HEK293 (cell line): ENCODE measurements around the gene EFEMP1.

Experiments used
- HOXA7 ChIP-seq: sonication (generic); formaldehyde crosslinking; IDR thresholded peaks from 2 replicates; pipeline ENCODE4 v1.8.1; 2022; ENCODE audit warnings: missing genetic modification reagents, borderline replicate concordance
- KLF16 ChIP-seq: fragments of 450-650 bp; formaldehyde crosslinking; IDR thresholded peaks from 2 replicates; pipeline ENCODE4 v1.5.1; 2017; ENCODE audit warnings: missing biosample characterization, missing genetic modification characterization
- KLF9 ChIP-seq: fragments of 450-650 bp; formaldehyde crosslinking; IDR thresholded peaks from 2 replicates; pipeline ENCODE4 v1.5.1; 2016; ENCODE audit warnings: missing biosample characterization, missing genetic modification characterization, low read depth
- MZF1 ChIP-seq: fragments of 450-650 bp; formaldehyde crosslinking; IDR thresholded peaks from 2 replicates; pipeline ENCODE4 v1.5.1; 2017; ENCODE audit warnings: missing biosample characterization, missing genetic modification characterization, borderline replicate concordance
- ZNF121 ChIP-seq: fragments of 450-650 bp; formaldehyde crosslinking; IDR thresholded peaks from 2 replicates; pipeline ENCODE4 v1.5.1; 2016; ENCODE audit warnings: missing biosample characterization, missing genetic modification characterization
- ZNF239 ChIP-seq: fragments of 450-650 bp; formaldehyde crosslinking; IDR thresholded peaks from 2 replicates; pipeline ENCODE4 v1.5.1; 2016; ENCODE audit warnings: missing biosample characterization, missing genetic modification characterization
- ZNF473 ChIP-seq: fragments of 450-650 bp; formaldehyde crosslinking; IDR thresholded peaks from 2 replicates; pipeline ENCODE4 v1.5.1; 2017; ENCODE audit warnings: missing biosample characterization, missing genetic modification characterization
- ZNF555 ChIP-seq: fragments of 450-650 bp; formaldehyde crosslinking; conservative IDR thresholded peaks from 2 replicates; pipeline ENCODE4 v1.5.1; 2017; ENCODE audit warnings: missing biosample characterization, mild to moderate bottlenecking, missing genetic modification characterization, inconsistent platforms
- ZNF670 ChIP-seq: fragments of 450-650 bp; formaldehyde crosslinking; IDR thresholded peaks from 2 replicates; pipeline ENCODE4 v1.5.1; 2016; ENCODE audit warnings: missing biosample characterization, missing genetic modification characterization, low read depth
- ZNF792 ChIP-seq: fragments of 450-650 bp; formaldehyde crosslinking; IDR thresholded peaks from 2 replicates; pipeline ENCODE4 v1.5.1; 2016; ENCODE audit warnings: missing biosample characterization, missing genetic modification characterization
- TF ChIP-seq, protein P1 (sequence below): fragments of 450-650 bp; formaldehyde crosslinking; IDR thresholded peaks from 2 replicates; pipeline ENCODE4 v1.5.1; 2016; ENCODE audit warnings: missing biosample characterization, missing genetic modification characterization
- TF ChIP-seq, protein P2 (sequence below): fragments of 450-650 bp; formaldehyde crosslinking; IDR thresholded peaks from 2 replicates; pipeline ENCODE4 v1.5.1; 2016; ENCODE audit warnings: missing biosample characterization, missing genetic modification characterization
- TF ChIP-seq, protein P3 (sequence below): fragments of 450-650 bp; formaldehyde crosslinking; IDR thresholded peaks from 2 replicates; pipeline ENCODE4 v1.5.1; 2016; ENCODE audit warnings: missing biosample characterization, missing genetic modification characterization

- TF ChIP-seq ZNF473 (no peak), KLF16 (tag by site-specific recombination) (no peak), KLF9 (tag by site-specific recombination) (no peak), ZNF121 (tag by site-specific recombination) (no peak), HOXA7 (no peak), ZNF555 (tag by site-specific recombination) (no peak), ZNF792 (tag by site-specific recombination) (no peak), MZF1 (tag by site-specific recombination) (no peak), ZNF670 (no peak), ZNF239 (tag by site-specific recombination) (no peak)
- TF ChIP-seq, protein P1, sequence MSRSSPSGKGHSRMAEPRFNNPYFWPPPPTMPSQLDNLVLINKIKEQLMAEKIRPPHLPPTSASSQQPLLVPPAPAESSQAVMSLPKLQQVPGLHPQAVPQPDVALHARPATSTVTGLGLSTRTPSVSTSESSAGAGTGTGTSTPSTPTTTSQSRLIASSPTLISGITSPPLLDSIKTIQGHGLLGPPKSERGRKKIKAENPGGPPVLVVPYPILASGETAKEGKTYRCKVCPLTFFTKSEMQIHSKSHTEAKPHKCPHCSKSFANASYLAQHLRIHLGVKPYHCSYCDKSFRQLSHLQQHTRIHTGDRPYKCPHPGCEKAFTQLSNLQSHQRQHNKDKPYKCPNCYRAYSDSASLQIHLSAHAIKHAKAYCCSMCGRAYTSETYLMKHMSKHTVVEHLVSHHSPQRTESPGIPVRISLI (tag by site-specific recombination) = no peak
- TF ChIP-seq, protein P2, sequence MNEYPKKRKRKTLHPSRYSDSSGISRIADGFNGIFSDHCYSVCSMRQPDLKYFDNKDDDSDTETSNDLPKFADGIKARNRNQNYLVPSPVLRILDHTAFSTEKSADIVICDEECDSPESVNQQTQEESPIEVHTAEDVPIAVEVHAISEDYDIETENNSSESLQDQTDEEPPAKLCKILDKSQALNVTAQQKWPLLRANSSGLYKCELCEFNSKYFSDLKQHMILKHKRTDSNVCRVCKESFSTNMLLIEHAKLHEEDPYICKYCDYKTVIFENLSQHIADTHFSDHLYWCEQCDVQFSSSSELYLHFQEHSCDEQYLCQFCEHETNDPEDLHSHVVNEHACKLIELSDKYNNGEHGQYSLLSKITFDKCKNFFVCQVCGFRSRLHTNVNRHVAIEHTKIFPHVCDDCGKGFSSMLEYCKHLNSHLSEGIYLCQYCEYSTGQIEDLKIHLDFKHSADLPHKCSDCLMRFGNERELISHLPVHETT (tag by site-specific recombination) = no peak
- TF ChIP-seq, protein P3, sequence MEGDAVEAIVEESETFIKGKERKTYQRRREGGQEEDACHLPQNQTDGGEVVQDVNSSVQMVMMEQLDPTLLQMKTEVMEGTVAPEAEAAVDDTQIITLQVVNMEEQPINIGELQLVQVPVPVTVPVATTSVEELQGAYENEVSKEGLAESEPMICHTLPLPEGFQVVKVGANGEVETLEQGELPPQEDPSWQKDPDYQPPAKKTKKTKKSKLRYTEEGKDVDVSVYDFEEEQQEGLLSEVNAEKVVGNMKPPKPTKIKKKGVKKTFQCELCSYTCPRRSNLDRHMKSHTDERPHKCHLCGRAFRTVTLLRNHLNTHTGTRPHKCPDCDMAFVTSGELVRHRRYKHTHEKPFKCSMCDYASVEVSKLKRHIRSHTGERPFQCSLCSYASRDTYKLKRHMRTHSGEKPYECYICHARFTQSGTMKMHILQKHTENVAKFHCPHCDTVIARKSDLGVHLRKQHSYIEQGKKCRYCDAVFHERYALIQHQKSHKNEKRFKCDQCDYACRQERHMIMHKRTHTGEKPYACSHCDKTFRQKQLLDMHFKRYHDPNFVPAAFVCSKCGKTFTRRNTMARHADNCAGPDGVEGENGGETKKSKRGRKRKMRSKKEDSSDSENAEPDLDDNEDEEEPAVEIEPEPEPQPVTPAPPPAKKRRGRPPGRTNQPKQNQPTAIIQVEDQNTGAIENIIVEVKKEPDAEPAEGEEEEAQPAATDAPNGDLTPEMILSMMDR = no peak
These were observed 13.5 kb downstream of the EFEMP1 start for GRCh38 chr2:55910077-55910476.
